Cardiac muscle cell (in vitro differentiated cells and primary cell): Measurements from ENCODE around the gene ANKRD55. TPM values are rescaled to one million over a fixed set of nuclear protein-coding genes. Genes with fewer than 3 reads are reported as not detected.
A peak's percentile ranks its signal among the peaks of the same experiment; 100 is the strongest.
"Not testable (repeated sequence)": the region's sequence is repeated elsewhere in the genome, so short reads cannot be mapped to it uniquely, and the experiment has no call there.

Experiments
- DNase-seq, 2 donors: peaks; one replicate each; pipeline versions ENCODE4 v3.0.0 to v3.0.0-alpha.2; 2010 to 2017; ENCODE audit warnings: low read depth in 1 of 2, low spot score in 1 of 2
- H3K27ac ChIP-seq: fragments of 200-600 bp; sonication (generic); 2 replicates; pipeline ENCODE4 v1.5.1; 2016
- H3K27me3 ChIP-seq: fragments of 200-600 bp; sonication (generic); 2 replicates; pipeline ENCODE4 v1.6.0; 2016; ENCODE audit warnings: control low read depth
- H3K36me3 ChIP-seq: fragments of 200-600 bp; sonication (generic); 2 replicates; pipeline ENCODE4 v1.5.1; 2016; ENCODE audit warnings: control low read depth
- H3K4me1 ChIP-seq: fragments of 200-600 bp; sonication (generic); 2 replicates; pipeline ENCODE4 v1.8.1; 2017; ENCODE audit warnings: low read depth, mild to moderate bottlenecking, mixed run types
- H3K4me3 ChIP-seq: fragments of 200-600 bp; sonication (generic); 2 replicates; pipeline ENCODE4 v1.5.1; 2016; ENCODE audit warnings: mild to moderate bottlenecking
- H3K9me3 ChIP-seq: fragments of 200-600 bp; sonication (generic); 2 replicates; pipeline ENCODE4 v1.5.1; 2017; ENCODE audit warnings: low read depth, mild to moderate bottlenecking, control low read depth
- polyA plus RNA-seq: library from polyadenylated mRNA; unstranded; fragments of >200 nt; fragmentation: Nextera tagmentation; extraction: Ambion mirVana; gene quantifications from 2 replicates; pipeline ENCODE4 v1.2.1, GENCODE V29; 2016
- total RNA-seq: library from RNA; depleted of rRNA; stranded (reverse); fragments of >200 nt; gene quantifications from 2 replicates; pipeline ENCODE4 v1.2.3, GENCODE V29; 2016
- TF ChIP-seq, protein P1 (sequence below): IDR thresholded peaks from 2 replicates; pipeline ENCODE4 v1.5.1; 2012; ENCODE audit warnings: low read depth, mild to moderate bottlenecking, low read length

The ANKRD55 gene
- total and polyA plus RNA-seq, 2 experiments from 2014 or later = 0.28 TPM; not detected in 1

DNA sequence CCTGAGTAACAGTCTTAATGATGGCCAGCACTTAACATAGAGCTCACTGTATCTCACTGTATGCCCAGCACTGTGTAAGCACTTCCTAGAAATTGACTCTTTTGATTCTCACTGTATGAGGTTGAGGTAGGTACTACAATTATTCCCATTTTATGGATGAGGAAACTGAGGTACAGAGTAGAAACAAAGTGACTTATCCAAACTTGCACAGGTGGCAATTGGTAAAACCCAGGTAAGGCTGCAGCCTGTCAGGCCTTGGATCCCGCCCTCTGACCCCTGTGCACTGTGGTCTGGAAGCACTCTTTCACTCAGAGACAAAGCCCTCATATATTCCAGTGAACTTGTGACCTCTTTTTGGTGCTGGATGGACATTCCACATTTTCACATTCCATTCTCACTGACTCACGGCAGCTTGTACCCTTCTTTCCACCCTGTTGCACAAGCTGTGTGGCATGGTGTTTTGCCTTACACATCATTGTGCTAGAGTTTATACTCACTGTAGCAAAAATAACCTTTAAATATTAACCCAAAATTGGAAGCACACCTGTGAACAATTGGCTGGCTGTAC is 21.7 kb downstream of the ANKRD55 start:
- H3K4me1 ChIP-seq = no peaks in the 10 kb centered on the region
- H3K4me3 ChIP-seq = no peak overlapping the region
- no peaks in the 10 kb centered on the region for H3K36me3 ChIP-seq
- peak overlapping the region; percentile 54 for H3K27ac ChIP-seq
- H3K27me3 ChIP-seq = no peaks in the 10 kb centered on the region
- no peaks in the 10 kb centered on the region for H3K9me3 ChIP-seq
- TF ChIP-seq, protein P1, sequence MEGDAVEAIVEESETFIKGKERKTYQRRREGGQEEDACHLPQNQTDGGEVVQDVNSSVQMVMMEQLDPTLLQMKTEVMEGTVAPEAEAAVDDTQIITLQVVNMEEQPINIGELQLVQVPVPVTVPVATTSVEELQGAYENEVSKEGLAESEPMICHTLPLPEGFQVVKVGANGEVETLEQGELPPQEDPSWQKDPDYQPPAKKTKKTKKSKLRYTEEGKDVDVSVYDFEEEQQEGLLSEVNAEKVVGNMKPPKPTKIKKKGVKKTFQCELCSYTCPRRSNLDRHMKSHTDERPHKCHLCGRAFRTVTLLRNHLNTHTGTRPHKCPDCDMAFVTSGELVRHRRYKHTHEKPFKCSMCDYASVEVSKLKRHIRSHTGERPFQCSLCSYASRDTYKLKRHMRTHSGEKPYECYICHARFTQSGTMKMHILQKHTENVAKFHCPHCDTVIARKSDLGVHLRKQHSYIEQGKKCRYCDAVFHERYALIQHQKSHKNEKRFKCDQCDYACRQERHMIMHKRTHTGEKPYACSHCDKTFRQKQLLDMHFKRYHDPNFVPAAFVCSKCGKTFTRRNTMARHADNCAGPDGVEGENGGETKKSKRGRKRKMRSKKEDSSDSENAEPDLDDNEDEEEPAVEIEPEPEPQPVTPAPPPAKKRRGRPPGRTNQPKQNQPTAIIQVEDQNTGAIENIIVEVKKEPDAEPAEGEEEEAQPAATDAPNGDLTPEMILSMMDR = no peak
- peak; percentile 47 to 97 for DNase-seq

DNA sequence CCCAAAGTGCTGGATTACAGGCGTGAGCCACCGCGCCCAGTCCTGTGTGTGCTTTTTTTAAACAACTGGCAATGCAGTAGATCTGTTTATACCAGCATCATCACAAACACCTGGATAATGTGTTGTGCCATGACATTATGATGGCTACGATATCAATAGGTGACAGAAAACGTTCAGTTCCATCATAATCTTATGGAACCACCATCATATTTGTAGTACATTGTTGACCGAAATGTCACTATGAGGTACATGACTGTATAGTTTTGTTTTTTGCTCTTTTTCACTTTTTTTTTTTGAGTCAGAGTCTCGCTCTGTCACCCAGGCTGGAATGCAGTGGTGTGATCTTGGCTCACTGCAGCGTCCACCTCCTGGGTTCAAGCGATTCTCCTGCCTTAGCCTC is 24.4 kb downstream of the ANKRD55 start:
- TF ChIP-seq, protein P1 = no peak
- Histone ChIP-seq H3K27ac (no peak overlapping the region), H3K4me3 (no peak overlapping the region), H3K36me3 (no peaks in the 10 kb centered on the region), H3K4me1 (no peaks in the 10 kb centered on the region), H3K9me3 (no peaks in the 10 kb centered on the region), H3K27me3 (no peaks in the 10 kb centered on the region)
- DNase-seq = no peak

DNA sequence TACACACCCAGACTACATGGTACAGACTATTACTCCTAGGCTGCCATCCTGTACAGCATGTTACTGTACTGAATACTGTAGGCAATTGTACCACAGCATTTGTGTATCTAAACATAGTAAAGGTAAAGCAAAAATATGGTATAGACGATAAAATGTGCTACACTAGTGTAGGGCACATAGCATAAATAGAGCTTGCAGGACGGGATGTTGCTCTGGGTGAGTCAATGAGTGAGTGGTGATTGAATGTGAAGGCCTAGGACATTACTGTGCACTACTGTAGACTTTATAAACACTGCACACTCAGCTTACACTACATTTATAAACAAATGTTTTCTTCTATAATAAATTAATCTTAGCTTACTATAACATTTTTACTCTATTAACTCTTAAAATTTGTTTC is 25.6 kb downstream of the ANKRD55 start:
- DNase-seq = no peak
- Histone ChIP-seq H3K27me3 (no peaks in the 10 kb centered on the region), H3K4me1 (no peaks in the 10 kb centered on the region), H3K9me3 (no peaks in the 10 kb centered on the region), H3K4me3 (no peak overlapping the region), H3K27ac (no peak overlapping the region), H3K36me3 (no peaks in the 10 kb centered on the region)
- TF ChIP-seq, protein P1 = no peak

DNA sequence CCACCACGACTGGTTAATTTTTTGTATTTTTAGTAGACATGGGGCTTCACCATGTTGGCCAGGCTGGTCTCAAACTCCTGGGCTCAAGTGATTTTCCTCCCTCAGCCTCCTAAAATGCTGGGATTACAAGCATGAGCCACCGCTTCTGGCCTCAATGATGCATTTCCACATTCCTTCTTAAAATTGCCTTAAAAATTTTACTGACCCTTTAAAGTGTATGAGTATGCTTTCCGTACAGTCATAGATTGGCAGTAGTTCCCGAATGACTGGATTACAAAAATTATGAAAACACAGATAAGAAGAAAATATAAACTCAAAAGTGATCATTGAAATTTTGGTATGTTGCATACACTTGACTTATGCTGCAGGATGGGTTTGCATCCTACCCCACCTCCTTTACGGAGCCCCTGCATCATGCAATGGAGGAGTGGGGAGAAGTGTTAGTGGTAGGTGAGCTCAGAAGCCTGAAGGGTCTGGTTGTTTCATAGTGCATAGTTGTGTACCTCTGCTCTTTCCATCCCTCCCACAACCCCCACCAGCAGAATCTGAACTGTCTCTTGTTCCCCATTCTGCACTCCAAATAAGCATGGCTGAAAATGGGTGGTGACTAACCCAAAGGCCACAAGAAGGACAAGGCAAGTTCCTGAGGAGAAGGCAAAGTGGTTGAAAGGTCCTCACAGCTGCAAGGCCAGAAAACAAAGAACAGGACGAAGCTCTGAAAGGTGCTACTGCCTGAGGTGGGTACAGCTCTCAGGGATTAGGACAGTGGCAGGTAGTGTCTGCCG is 26.8 kb downstream of the ANKRD55 start:
- DNase-seq = peak in 1 of 2 donors; percentile 70
- TF ChIP-seq, protein P1 = no peak

DNA sequence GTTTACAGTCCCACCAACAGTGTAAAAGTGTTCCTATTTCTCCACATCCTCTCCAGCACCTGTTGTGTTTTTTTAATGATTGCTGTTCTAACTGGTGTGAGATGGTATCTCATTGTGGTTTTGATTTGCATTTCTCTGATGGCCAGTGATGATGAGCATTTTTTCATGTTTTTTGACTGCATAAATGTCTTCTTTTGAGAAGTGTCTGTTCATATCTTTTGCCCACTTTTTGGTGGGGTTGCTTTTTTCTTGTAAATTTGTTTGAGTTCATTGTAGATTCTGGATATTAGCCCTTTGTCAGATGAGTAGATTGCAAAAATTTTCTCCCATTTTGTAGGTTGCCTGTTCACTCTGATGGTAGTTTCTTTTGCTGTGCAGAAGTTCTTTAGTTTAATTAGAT is 29.2 kb downstream of the ANKRD55 start:
- H3K9me3 ChIP-seq, DNase-seq, H3K4me3 ChIP-seq, H3K27me3 ChIP-seq, H3K36me3 ChIP-seq, H3K27ac ChIP-seq, H3K4me1 ChIP-seq: not testable (repeated sequence)

More for the DNA sequence above, 26.8 kb downstream of the ANKRD55 start:
- no peaks in the 10 kb centered on the region for H3K9me3 ChIP-seq
- no peak overlapping the region for H3K27ac ChIP-seq
- no peaks in the 10 kb centered on the region for H3K36me3 ChIP-seq
- H3K4me1 ChIP-seq = no peaks in the 10 kb centered on the region
- H3K27me3 ChIP-seq = no peaks in the 10 kb centered on the region
- no peak overlapping the region for H3K4me3 ChIP-seq

DNA sequence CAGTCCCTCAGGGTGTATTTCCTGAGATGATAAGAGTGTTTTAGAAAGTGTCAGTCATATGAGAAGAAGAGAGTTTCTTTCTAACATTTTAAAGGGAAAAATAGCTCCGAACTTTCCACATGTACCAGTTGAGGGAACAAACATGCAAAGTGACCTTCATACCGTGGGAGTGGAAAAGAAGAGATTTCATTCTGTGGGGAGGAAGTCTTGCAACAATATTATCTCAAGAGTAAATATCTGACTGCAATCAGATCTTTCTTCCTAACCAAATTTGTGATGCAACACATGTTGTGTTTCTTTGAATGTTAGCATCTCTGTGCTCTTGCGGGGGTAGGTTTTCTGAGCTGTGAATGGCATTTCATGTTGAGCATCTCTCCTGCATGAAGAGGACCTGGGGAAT is 30.6 kb downstream of the ANKRD55 start:
- H3K36me3 ChIP-seq = no peaks in the 10 kb centered on the region
- H3K27me3 ChIP-seq = no peaks in the 10 kb centered on the region
- no peak overlapping the region for H3K4me3 ChIP-seq
- TF ChIP-seq, protein P1 = no peak
- no peak overlapping the region for H3K27ac ChIP-seq
- no peaks in the 10 kb centered on the region for H3K9me3 ChIP-seq
- peak in 1 of 2 donors; percentile 80 for DNase-seq
- no peaks in the 10 kb centered on the region for H3K4me1 ChIP-seq

DNA sequence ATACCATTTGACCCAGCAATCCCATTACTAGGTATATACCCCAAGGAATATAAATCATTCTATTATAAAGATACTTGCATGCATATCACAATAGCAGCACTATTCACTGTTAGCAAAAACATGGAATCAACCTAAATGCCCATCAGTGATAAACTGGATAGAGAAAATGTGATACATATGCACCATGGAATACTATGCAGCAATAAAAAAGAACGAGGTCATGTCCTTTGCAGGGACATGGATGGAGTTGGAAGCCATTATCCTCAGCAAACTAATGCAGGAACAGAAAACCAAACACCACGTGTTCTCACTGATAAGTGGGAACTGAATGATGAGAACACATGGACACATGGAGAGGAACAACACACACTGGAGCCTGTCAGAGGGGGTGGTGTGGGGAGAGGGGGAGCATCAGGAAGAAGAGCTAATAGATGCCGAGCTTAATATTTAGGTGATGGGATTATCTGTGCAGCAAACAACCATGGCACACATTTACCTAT is 31.3 kb downstream of the ANKRD55 start:
- not testable (repeated sequence) for DNase-seq, H3K9me3 ChIP-seq, H3K4me3 ChIP-seq, H3K27me3 ChIP-seq, H3K36me3 ChIP-seq, H3K4me1 ChIP-seq, H3K27ac ChIP-seq
